Loucy (cell line): ENCODE results near the gene NPDC1.

Source experiments
- H2AFZ ChIP-seq: fragments of 200-600 bp; sonication (generic); 2 replicates; pipeline ENCODE4 v1.6.0; 2016; ENCODE audit warnings: antibody characterized with exemption, mild to moderate bottlenecking, low read length, moderate library complexity
- H3F3A ChIP-seq: fragments of 200-600 bp; 2 replicates; pipeline ENCODE4 v1.6.0; 2016; ENCODE audit warnings: antibody characterized with exemption, low read depth, mild to moderate bottlenecking
- H3K27me3 ChIP-seq: fragments of 200-600 bp; sonication (generic); 2 replicates; pipeline ENCODE4 v1.6.1; 2014; ENCODE audit warnings: low read length, mild to moderate bottlenecking; ENCODE audit not compliant: insufficient read depth, poor library complexity, severe bottlenecking
- H3K36me3 ChIP-seq: fragments of 200-600 bp; sonication (generic); 2 replicates; pipeline ENCODE4 v1.6.1; 2016; ENCODE audit warnings: low read length; ENCODE audit not compliant: insufficient read depth
- H3K4me1 ChIP-seq: fragments of 200-600 bp; sonication (generic); 2 replicates; pipeline ENCODE4 v1.5.1; 2014; ENCODE audit warnings: low read length, mild to moderate bottlenecking; ENCODE audit not compliant: insufficient read depth, poor library complexity, severe bottlenecking
- H3K4me2 ChIP-seq: fragments of 200-600 bp; sonication (generic); 2 replicates; pipeline ENCODE4 v1.6.0; 2014; ENCODE audit warnings: antibody characterized with exemption, low read length, low read depth, mild to moderate bottlenecking; ENCODE audit not compliant: poor library complexity, severe bottlenecking
- H3K4me3 ChIP-seq: fragments of 200-600 bp; sonication (generic); 2 replicates; pipeline ENCODE4 v1.5.1; 2014; ENCODE audit warnings: low read length, mild to moderate bottlenecking, mixed read lengths; ENCODE audit not compliant: poor library complexity, severe bottlenecking
- H3K79me2 ChIP-seq: fragments of 200-600 bp; sonication (generic); 2 replicates; pipeline ENCODE4 v1.6.1; 2014; ENCODE audit warnings: low read length; ENCODE audit not compliant: insufficient read depth
- H3K9ac ChIP-seq: fragments of 200-600 bp; sonication (generic); 2 replicates; pipeline ENCODE4 v1.6.0; 2014; ENCODE audit warnings: mild to moderate bottlenecking, low read depth, low read length, moderate library complexity; ENCODE audit not compliant: poor library complexity, severe bottlenecking
- H3K9me2 ChIP-seq: fragments of 200-600 bp; sonication (generic); replicated peaks from 2 replicates; pipeline ENCODE4 v1.6.1; 2016; ENCODE audit warnings: low read depth, low read length, mixed read lengths
- H3K9me3 ChIP-seq: fragments of 200-600 bp; sonication (generic); 2 replicates; pipeline ENCODE4 v1.6.1; 2014; ENCODE audit warnings: mild to moderate bottlenecking, antibody characterized with exemption, low read length, low read depth; ENCODE audit not compliant: insufficient read depth
- H4K20me1 ChIP-seq: fragments of 200-600 bp; sonication (generic); 2 replicates; pipeline ENCODE4 v1.6.0; 2014; ENCODE audit warnings: antibody characterized with exemption, low read length, mild to moderate bottlenecking; ENCODE audit not compliant: insufficient read depth, poor library complexity, severe bottlenecking
- CTCF ChIP-seq: fragments of 200-600 bp; sonication (generic); conservative IDR thresholded peaks from 2 replicates; pipeline ENCODE4 v1.5.1; 2014; ENCODE audit warnings: mild to moderate bottlenecking, antibody characterized with exemption, low read length
- EZH2phosphoT487 ChIP-seq: fragments of 200-600 bp; IDR thresholded peaks from 2 replicates; pipeline ENCODE4 v1.6.1; 2018; ENCODE audit warnings: antibody characterized with exemption, mild to moderate bottlenecking, moderate library complexity, borderline replicate concordance

The NPDC1 gene

GRCh38 chr9:137084526-137084925, 38.5 kb upstream of the NPDC1 start:
- H3K9ac ChIP-seq: no peak overlapping the region
- TF ChIP-seq CTCF (no peak), EZH2phosphoT487 (no peak)

DNA sequence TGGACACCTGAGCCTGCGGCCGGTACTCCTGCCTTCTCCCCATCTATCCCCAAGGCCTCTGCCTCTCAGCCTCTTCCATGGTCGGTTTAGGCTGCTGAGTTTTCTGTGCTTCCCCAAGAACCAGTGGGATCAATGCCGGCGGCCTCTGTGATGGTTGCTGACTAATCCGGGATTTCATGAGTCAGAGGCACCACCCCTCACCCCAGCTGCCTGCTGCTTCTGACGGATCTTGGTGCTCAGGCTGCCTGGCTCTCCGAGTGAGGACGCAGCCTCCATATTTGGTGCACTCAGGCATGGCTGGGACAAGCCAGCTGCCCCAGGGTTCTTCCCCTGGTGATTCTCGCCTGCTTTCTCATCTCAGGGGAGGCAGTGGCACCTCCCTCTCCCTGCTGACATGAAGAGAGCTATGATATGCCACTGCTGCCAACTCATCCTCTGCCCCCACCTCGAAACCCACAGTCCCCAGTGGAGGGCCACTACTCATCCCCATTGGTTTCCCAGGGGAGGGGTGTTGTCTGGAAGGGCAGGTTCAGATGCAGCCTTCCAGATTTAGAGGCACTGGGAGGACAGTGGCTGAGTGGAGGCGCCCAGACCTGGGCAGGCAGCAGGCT, 37.5 kb upstream of the NPDC1 start:
- Histone ChIP-seq H3K4me2 (no peak overlapping the region), H3K4me1 (peaks cover 14% of the 10 kb centered on the region), H3K9me3 (no peaks in the 10 kb centered on the region), H3F3A (no peaks in the 10 kb centered on the region), H2AFZ (no peak overlapping the region), H3K9ac (no peak overlapping the region), H3K9me2 (no peaks in the 10 kb centered on the region), H4K20me1 (peaks cover 2% of the 10 kb centered on the region), H3K36me3 (no peaks in the 10 kb centered on the region), H3K27me3 (no peaks in the 10 kb centered on the region), H3K4me3 (no peak overlapping the region), H3K79me2 (peaks cover 15% of the 10 kb centered on the region)
- TF ChIP-seq EZH2phosphoT487 (no peak), CTCF (no peak)

More at GRCh38 chr9:137084526-137084925, 38.5 kb upstream of the NPDC1 start:
- H4K20me1 ChIP-seq: no peaks in the 10 kb centered on the region
- no peaks in the 10 kb centered on the region for H3K27me3 ChIP-seq
- H3K79me2 ChIP-seq: peaks cover 25% of the 10 kb centered on the region
- H3K4me1 ChIP-seq: peaks cover 20% of the 10 kb centered on the region
- no peak overlapping the region for H3K4me2 ChIP-seq
- no peaks in the 10 kb centered on the region for H3K9me2 ChIP-seq
- H3F3A ChIP-seq: no peaks in the 10 kb centered on the region
- H3K36me3 ChIP-seq: no peaks in the 10 kb centered on the region
- no peaks in the 10 kb centered on the region for H3K9me3 ChIP-seq
- H3K4me3 ChIP-seq: no peak overlapping the region
- no peak overlapping the region for H2AFZ ChIP-seq

DNA sequence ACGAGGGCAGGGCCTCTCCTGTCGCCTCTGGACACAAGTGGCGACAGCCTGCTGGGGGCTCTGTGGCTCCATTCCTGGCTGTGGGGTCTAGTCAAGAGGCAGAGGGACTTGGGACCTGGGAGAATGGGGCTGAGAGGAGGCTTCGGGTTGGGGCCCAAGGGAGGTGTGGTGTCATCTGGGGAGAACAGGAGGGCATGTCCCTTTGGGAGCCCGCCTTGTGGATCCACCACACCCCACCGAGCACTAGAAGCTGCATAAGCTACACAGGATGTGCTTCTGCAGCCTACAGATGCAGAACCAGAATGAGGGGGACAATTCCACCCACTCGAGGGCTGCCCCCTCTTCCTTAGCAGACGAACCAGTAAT, 36.9 kb upstream of the NPDC1 start:
- no peaks in the 10 kb centered on the region for H3F3A ChIP-seq
- H3K9ac ChIP-seq: no peak overlapping the region
- H3K9me2 ChIP-seq: no peaks in the 10 kb centered on the region
- H4K20me1 ChIP-seq: peaks cover 5% of the 10 kb centered on the region
- H2AFZ ChIP-seq: no peak overlapping the region
- peaks cover 13% of the 10 kb centered on the region for H3K79me2 ChIP-seq
- H3K4me2 ChIP-seq: no peak overlapping the region
- no peaks in the 10 kb centered on the region for H3K27me3 ChIP-seq
- H3K4me1 ChIP-seq: peaks cover 8% of the 10 kb centered on the region
- no peaks in the 10 kb centered on the region for H3K36me3 ChIP-seq
- TF ChIP-seq CTCF: no peak
- no peak for TF ChIP-seq EZH2phosphoT487
- no peak overlapping the region for H3K4me3 ChIP-seq
- H3K9me3 ChIP-seq: no peaks in the 10 kb centered on the region
